EH (cell line): ENCODE results near the gene USHBP1.

Experiments
- DNase-seq: peaks from one replicate; pipeline ENCODE4 v3.0.0-alpha.2; 2015; ENCODE audit warnings: low read depth

The USHBP1 gene

DNA sequence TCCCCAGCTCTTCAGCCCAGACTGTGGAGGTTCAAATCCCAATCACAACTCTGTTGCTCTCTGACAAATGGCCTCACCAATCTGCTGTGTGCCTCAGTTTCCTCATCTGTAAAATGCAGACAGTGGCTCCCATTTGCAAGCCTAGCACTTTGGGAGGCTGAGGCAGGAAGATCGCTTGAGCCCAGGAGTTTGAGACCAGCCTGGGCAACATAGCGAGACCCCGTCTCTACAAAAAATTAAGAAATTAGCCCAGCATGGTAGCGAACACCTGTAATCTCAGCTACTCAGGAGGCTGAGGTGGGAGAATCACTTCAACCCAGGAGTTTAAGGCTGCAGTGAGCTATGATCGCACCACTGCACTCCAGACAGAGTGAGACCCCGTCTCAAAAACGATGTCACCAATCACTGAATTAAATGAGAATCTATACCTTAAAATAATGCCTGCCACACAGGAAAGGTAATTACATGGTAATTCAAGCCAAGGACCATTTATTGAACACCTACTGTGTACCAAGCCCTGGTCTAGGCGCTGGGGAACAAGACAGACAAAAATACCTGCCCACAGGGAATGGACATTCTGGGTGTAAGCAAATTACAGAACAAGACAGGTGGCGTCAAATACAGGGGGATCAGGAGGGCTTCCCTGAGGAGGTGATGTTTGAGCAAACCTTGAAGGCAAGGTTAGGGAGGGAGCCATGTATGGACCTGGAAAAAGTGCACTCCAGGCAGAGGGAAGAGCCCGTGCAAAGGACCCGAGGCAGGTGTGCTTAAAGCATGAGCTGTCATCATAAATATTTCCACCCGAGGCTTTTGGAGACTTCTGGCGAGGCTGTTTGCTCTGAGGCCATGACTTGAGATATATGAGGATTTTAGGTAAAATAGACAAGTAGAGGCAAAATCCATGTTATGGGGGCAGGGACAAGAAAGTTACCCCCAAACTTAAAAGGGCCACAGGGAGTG is 26.5 kb downstream of the USHBP1 start:
- DNase-seq = no peak

DNA sequence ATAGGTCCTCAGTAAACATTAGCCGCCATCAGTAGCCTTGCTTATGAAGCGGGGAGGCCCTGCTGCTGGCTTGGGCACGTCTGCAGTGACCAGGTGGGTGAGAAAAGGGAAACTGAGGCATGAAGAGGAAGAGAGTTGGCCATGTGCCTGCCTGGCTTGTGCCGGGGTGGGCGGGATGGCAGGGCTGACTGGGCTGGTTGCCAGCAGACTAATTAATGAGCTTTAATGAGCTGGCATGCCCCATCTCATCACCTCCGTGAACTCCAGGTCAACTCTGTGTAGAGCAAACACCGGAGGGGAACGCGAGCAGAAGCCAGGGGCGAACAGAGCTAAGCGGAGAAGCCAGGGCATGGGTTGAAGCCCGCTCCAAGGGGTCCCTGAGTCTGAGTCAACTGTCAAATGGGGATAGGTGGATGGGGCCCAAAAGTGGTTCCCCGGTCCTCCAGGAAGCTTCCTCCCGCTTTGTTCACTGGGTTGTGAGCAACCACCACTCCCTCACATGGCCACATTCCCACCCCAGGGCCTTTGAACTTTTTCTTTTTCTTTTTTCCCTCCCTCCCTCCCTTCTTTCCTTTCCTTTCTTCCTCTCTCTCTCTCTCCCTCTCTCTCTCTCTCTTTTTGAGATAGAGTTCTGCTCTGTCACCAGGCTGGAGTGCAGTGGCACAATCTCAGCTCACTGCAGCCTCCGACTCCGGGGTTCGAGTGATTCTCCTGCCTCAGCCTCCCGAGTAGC is 27.6 kb downstream of the USHBP1 start:
- DNase-seq = no peak

DNA sequence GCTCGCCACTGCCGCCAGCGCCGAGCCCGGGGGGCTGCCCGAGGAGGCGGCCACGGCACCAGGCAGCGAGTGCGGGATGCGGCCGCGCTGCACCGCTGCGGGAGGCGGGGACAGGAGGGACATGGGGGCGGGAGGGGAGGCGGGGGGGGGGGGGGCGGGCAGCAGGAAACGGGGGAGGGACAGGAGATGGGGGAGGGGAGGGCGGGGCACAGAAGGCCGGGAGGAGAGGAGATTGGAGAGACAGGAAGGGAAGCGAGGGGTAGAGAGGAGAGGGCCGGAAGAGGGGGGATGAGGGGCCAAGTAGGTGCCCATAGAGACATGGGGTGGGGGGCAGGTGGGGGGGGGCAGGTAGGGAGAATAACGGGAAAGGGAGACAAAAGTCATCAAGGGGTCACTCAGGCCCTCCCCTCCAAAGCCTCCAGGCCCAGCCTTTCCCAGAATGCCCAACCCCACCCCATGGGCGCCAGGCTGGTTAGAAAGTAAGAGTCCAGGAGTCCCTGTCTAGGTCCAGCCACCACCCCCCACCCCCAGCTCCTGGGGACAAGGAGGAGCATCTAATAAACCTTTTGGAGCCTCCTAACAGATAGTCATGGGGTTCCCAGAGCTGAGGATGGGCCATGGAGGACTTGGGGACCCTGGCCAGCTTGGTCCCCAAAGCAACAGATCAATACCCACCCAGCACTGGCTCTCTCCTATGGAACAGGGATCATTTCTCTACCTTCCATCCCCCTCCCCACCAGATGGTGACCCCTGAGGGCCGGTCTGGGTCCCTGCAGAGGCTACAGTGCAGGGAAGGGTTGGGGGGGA is 28.4 kb downstream of the USHBP1 start:
- peak; percentile 77 for DNase-seq

DNA sequence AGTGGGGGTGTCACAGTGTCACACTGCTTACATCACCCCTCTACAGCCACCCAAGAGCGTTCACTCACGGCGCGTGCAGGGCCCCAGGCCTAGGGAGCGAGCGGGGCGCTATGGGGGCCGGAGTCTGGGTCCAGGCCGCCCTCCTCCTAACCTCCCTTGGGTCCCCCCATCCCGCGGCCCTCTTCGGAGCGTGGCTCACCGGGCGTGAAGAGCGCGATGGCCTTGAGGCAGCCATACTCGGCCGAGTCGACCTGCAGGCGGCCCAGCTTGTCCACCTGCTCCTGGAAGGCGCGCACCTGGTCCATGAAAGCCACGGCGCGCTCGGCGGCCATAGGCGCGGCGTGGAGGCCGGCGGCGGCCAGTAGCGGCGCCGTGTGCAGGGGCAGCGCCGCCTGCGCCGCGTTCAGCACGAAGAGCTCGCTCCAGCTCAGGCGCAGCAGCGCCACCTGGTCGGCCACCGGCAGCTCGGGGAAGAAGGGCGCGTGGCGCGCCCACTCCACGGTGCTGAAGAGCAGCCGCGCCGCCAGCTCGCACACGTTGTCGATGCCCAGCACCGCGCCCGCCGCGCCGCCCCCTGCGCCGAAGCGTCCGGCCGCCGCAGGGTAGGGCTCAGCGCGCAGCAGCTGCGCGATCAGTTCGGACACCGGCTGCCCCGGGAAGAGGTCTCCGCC is 29.1 kb downstream of the USHBP1 start:
- DNase-seq = peak; percentile 79

DNA sequence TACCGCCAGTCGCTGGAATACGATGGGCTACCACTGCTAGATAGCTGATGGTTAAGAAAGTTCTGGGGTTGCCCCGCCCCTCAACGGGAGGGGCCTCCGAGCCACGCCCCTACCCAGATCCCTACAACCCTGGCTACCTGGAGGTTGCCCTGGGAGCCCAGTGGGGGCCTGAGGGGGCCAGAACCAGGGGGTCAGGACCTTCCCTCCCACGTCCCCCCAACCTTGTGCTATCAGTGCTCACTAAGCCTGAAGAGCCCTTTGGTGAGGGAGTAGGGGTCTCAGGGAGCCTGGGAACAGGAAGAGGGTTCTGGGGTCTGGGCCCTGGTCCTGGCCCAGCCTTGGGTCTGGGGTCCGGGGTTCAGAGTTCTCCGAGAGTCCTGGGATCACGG is 29.6 kb downstream of the USHBP1 start:
- DNase-seq = peak; percentile 67

DNA sequence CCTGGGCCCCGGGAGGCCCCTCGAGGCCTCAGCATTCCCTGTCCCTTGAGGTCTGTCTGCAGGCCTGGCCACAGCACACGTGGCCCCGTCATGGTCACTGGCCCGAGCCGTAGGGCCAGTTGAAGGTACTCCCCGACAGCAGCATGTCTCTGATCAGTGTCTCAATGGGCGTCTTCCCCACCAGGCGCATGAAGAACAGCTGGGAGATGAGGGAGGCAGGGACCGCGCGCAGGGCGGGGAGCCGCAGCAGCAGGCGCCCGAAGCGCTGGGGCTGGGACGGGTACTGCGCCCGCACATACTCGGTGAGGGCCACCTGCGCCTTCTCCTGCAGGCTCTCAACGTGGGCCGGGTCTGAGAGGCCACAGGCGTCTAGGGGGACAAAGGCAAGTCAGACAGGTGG is 32.3 kb downstream of the USHBP1 start:
- DNase-seq = no peak

DNA sequence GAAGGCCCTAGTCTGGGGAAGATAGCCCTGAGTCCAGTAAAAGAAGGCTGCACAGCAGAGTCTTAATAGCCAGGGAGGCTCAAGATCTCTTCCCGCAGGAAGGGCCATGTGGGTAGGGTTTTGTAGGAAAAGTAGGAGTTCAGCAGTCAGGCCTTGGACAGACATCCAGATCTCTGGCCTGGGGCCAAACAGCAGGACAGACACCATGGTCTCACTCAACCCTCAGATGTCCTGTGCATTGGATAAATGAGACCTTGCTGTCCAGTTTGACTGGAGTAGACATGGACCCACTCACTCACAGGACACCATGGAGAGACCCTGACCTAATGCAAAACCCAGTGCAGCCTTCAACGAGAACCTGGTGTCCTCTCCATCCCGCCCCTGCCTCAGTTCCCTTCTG is 34.7 kb downstream of the USHBP1 start:
- DNase-seq = no peak

DNA sequence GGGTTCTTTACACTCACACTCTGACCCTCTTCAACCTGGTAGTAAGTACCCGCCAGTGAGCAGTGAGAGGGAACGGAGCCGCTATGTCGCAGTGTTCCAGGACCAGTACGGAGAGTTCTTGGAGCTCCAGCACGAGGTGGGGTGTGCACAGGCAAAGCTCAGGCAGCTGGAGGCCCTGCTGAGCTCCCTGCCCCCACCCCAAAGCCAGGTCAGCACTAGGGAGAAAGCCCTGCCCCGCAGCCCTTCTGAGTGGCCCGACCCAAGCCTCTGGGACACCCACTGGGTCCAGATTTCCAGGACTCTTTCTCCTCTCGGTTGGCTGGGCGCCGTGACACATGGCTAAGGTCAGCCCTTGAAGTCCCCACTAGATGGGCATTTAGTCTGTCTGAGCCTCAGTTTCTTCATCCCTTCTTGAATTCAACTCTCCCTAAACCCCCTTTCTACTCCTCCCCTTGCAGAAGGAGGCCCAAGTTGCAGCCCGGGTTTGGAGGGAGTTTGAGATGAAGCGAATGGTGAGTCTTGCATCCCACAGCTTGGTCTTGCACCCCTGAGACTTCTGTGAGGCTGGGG is 36.7 kb downstream of the USHBP1 start:
- DNase-seq = no peak

DNA sequence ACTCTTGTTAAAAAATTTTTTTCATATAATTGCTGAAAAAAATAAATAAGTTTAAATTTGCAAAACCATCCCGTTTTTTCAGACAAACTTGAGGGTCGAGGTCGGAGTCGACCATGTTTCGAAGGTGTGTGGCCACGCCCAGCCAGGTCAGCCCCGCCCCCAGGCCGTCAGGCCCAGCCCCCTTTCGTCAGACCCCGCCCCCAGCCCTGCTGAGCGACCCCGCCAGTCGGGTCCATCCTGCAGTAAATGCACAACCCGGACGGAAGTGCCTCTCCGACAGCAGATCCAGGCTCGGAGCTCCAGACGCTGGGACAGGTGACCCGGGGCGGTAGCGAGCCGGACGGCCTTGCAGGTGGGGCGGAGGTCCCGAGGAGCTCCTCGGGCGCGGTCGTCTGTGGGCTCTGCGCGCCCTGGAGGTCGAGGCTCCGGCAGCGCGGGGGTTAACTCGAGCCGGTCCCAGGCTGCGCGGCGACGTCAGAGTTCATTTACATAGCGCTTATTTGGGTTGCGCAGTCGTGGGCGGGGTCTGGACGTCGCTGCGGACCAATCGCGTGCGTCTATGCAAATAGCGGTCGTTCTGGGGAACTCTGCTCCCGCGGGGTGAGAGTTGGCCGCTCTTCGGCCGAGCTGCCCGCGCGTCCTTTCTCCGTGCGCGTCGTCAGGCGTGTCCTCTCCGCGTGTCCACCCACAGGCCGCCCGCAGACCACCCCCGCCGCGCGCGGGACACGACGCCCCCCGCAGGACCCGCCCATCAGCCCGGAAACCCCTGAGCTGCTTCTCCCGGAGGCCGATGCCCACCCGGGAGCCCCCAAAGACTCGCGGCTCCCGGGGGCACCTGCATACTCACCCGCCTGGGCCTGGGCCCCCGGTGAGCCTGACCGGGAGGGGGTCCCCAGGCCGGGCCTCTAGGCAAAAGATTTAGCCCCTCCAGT is 38.3 kb downstream of the USHBP1 start, which contains the start of gene OCEL1:
OCEL1 (plus strand) TSS at position 225 of the 932 bp plus-strand sequence; CDS start at position 247, 22 bp downstream.
- peak; percentile 98 for DNase-seq

DNA sequence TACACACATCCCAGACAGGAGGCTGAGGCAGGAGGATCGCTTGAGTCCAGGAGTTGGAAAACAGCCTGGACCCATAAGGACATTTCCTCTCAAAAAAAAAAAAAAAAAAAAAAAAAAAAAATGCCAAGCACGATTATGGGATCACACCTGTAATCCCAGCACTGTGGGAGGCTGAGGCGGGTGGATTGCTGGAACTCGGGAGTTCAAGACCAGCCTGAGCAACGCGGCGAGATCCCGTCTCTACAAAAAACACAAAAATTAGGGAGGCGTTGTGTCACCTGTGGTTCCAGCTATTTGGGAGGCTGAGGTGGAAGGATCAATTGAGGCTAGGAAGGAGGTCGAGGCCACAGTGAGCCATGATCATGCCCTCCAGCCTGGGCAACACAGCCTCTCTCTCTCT is 39.5 kb downstream of the USHBP1 start:
- no peak for DNase-seq

DNA sequence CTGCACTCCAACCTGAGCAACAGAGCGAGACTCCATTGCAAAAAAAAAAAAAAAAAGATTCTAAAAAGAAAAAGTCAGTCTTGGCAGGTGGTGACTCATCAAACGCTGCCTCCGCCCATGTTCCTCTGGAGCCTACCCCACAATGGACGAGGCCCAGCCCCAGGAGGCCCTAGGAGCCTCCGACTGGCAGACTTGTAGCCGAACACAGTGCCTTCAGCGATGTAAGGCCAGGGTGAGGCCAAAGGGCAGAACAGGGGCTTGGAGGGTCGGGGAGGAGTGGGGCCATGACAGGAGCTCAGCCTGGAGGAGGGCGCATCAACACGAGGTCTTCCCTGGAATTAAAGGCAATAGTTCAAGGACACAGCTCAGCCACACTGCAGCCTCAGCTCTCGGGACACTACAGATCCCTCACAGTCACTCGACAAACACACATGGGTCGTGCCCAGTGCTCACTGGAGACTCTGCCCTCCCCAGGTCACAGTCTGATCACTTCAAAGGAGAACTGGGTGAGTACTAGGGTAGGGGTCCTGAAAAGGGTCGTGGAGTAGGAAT is 44.3 kb downstream of the USHBP1 start:
- peak; percentile 75 for DNase-seq

DNA sequence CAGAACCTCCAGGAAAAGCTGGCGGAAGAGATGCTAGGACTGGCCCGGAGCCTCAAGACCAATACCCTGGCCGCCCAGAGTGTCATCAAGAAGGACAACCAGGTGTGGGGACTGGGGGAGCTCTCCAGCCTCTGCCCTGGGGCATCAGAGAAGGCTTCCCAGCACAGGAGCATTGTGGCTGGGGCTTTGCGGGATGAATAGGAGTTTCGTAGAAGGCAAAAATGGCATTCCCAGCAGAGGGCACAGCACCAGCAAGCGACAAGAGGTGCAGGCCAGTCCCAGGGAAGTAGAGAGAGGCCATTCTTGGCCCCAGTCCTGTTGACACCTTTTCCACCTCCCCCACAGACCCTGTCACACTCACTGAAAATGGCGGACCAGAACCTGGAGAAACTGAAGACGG is 45.3 kb downstream of the USHBP1 start:
- no peak for DNase-seq

DNA sequence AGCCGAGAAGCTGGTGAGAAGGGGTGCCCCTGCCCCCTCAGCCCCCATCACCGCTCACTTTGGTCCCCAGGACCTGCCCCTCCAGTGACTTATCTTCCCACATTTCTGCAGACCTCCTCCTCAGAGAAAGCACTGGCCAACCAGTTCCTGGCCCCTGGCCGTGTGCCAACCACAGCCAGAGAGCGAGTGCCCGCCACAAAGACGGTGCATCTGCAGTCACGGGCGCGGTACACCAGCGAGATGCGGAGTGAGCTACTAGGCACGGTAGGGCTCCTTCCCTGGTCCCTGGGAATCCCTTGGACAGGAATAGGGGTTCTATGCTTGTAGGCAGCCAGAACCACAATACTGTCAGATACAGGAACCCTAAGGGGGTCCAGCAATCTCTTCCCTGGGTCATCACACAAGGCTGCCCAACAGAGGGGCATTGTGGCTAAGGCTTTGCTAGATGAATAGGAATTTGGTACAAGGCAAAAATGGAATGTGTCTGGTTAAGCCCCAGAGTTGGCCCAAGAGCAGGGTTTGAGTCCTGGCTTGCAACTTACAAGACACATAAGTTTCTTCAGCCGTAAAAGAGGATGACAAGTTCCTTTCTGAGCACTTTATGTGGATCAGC is 48.4 kb downstream of the USHBP1 start:
- no peak for DNase-seq

DNA sequence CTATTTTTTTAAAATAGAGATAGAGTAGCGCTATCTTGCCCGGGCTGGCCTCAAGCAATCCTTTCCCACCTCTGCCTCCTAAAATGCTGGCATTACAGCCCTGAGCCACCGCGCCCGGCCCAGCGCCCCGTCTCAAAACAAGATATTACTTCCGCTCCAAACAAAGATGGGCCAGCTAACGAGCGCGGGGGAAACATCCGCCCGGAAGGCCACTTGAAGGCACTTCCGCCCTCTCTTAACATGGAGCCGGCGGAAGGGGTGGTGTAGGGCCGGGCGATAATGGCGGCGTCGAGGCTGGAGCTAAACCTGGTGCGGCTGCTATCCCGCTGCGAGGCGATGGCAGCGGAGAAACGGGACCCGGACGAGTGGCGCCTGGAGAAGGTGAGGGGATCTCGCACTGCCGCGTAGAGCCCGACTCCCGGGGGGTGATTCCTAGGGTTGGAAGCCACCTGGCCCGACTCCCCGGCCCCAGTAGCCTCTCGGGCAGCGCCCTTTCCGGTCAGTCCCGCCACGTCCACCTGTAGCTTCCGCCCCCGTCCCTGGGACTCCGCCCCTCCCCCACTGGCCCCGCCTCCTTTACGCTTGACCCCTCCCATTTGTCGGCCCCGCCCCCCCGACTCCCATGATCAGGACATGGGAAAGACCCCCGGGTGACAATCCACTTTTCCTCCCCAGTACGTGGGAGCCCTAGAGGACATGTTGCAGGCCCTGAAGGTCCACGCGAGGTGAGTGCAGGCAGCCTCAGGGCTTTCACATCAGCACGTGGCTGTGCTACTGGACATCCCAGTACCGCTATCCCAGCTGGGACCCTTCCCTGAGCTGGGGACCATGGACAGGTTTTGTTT is 49.2 kb downstream of the USHBP1 start, which contains the start of gene USE1:
USE1 (plus strand) TSS at position 231 of the 845 bp plus-strand sequence; CDS start at position 280, 49 bp downstream.
- DNase-seq = peak; percentile 93

DNA sequence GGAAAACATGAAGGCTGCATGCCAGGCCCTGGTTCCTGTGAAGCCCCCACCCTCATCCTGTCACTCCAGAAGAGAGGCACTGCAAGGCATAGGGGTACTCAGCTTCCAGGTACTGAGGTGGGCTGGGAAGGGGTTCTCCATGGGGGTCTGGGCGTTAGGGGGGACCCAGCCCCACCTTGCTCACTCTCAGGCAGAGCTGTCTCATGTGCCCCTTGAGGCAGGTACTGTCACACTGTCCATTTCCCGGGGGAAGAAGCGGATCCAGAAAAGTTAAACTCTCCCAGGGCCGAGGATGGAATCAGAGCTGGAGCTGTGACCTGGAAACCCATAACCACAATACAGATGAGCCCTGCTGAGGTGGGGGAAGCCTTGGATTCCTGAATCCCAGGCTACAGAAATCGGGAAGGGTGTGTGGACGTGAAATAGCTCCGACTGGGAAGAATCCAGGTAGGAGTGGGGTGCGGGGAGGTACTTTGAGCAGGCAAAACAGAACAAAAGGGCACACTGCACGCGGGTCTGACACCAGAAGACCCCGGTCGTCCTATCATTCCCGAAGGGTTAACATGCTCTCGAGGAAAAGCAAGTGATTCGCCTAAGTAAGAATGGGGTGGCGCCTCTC is 49.9 kb downstream of the USHBP1 start:
- DNase-seq = no peak

DNA sequence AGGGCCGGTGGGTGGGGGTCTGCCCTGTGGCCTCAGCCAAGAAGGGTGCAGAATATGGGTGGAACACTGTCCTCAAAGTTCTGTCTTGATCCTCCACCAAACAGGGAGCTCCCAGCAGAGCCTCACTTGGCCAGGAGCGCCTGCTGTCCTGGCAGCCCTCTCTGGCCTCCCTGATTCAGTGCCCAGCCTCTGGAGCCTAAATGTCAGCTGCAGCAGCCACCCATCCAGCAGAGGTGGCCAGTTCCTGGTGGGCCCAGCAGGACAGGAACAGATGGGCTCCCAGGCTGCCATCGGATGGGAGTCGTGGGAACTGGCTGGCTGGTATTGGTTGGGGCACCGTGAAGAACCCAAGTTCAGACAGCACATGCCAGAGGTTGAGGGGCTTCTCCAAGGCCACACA is 51.2 kb downstream of the USHBP1 start:
- DNase-seq = no peak

DNA sequence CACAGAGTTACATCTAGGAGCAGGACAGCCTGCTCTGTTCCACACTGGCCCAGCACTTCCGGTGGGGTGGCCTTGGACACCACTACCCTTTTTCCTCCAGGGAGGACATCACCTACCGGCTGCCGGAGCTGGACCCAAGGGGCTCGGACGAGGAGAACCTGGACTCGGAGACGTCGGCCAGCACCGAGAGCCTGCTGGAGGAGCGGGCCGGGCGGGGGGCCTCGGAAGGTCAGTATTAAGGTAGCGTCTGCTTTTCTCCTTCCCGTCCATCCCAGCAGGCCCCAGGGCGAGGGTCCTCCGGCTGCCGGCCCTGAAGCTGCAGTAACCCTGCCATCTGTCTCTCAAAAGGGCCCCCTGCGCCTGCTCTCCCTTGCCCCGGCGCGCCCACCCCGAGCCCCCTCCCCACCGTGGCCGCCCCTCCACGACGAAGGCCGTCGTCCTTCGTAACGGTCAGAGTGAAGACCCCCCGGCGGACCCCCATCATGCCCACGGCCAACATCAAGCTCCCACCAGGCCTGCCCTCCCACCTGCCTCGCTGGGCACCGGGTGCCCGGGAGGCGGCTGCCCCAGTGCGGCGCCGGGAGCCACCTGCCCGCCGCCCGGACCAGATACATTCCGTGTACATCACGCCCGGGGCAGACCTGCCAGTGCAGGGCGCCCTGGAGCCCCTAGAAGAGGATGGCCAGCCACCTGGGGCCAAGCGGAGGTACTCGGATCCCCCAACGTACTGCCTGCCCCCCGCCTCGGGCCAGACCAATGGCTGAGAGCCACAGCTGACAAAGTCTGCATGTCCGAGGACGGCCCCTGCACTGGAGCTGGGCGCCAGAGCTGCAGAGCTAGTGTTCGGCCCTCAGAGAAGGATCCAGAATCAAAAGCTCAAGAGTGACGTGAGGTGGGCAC is 52.7 kb downstream of the USHBP1 start:
- no peak for DNase-seq
